OCI-LY1 (cell line): Measurements from ENCODE around the gene PTPRE.

Experiments
- CTCF ChIP-seq: fragments of 200-600 bp; sonication (generic), shearing (Covaris generic); IDR thresholded peaks from 2 replicates; pipeline ENCODE4 v1.5.1; 2017; ENCODE audit warnings: mild to moderate bottlenecking, antibody characterized with exemption, low read length, moderate library complexity, mixed read lengths
- EZH2 ChIP-seq: fragments of 200-600 bp; sonication (generic), shearing (Covaris generic); IDR thresholded peaks from 2 replicates; pipeline ENCODE4 v1.8.0; 2017; ENCODE audit warnings: borderline replicate concordance, mixed run types, mild to moderate bottlenecking, antibody characterized with exemption, low read length, moderate library complexity, mixed read lengths

- no peak for TF ChIP-seq CTCF
- no peak for TF ChIP-seq EZH2
Measured at GRCh38 chr10:128086003-128086863, 179.3 kb downstream of the PTPRE start.
